HG03280 (cell line): ENCODE results near the gene ZNF622.

ENCODE experiments used
- ATAC-seq: cut with Tn5 transposase; IDR thresholded peaks from one replicate; pipeline ENCODE4 v1.9.1; 2021; ENCODE audit warnings: mild to moderate bottlenecking, moderate library complexity; ENCODE audit not compliant: unreplicated experiment

ZNF622 gene

GRCh38 chr5:16465544-16466432 lies at the start of gene ZNF622:
Gene ZNF622, minus strand, starts transcription at chr5:16465800. Its CDS starts 135 bp downstream, at chr5:16465665.
- ATAC-seq = peak; percentile 85

GRCh38 chr5:16510098-16510497 lies 44.5 kb upstream of the ZNF622 start:
- no peak for ATAC-seq

GRCh38 chr5:16508730-16509531 lies 43.3 kb upstream of the ZNF622 start:
- ATAC-seq = no peak

- ATAC-seq = no peak
Measured at GRCh38 chr5:16507716-16508115, 42.1 kb upstream of the ZNF622 start.

GRCh38 chr5:16505904-16506303 lies 40.3 kb upstream of the ZNF622 start:
- ATAC-seq = no peak

- no peak for ATAC-seq
Measured at GRCh38 chr5:16505140-16505891, 39.7 kb upstream of the ZNF622 start.

GRCh38 chr5:16504571-16504970 lies 39.0 kb upstream of the ZNF622 start:
- ATAC-seq = no peak

- no peak for ATAC-seq
Measured at GRCh38 chr5:16502866-16503265, 37.3 kb upstream of the ZNF622 start.

GRCh38 chr5:16500024-16500423 lies 34.4 kb upstream of the ZNF622 start:
- ATAC-seq = no peak

GRCh38 chr5:16497546-16497945 lies 31.9 kb upstream of the ZNF622 start:
- no peak for ATAC-seq

- ATAC-seq = no peak
Measured at GRCh38 chr5:16493261-16493660, 27.7 kb upstream of the ZNF622 start.

GRCh38 chr5:16492398-16493140 lies 27.0 kb upstream of the ZNF622 start:
- ATAC-seq = no peak

GRCh38 chr5:16490911-16491310 lies 25.3 kb upstream of the ZNF622 start:
- ATAC-seq = no peak

- ATAC-seq = peak; percentile 85
Measured at GRCh38 chr5:16489322-16489791, 23.8 kb upstream of the ZNF622 start.

GRCh38 chr5:16487456-16487855 lies 21.9 kb upstream of the ZNF622 start:
- no peak for ATAC-seq

- ATAC-seq = no peak
Measured at GRCh38 chr5:16486711-16487111, 21.1 kb upstream of the ZNF622 start.

GRCh38 chr5:16485656-16486055 lies 20.1 kb upstream of the ZNF622 start:
- no peak for ATAC-seq

- ATAC-seq = no peak
Measured at GRCh38 chr5:16484081-16484480, 18.5 kb upstream of the ZNF622 start.

GRCh38 chr5:16483361-16483760 lies 17.8 kb upstream of the ZNF622 start:
- no peak for ATAC-seq

GRCh38 chr5:16482891-16483290 lies 17.3 kb upstream of the ZNF622 start:
- ATAC-seq = no peak
